ENCODE data around the gene GARNL3. TPM values are rescaled to one million over a fixed set of nuclear protein-coding genes. Genes with fewer than 3 reads are reported as not detected.

Gene GARNL3
- polyA plus RNA-seq, 1 donor from 2014 or later, result 20.0 TPM

DNA sequence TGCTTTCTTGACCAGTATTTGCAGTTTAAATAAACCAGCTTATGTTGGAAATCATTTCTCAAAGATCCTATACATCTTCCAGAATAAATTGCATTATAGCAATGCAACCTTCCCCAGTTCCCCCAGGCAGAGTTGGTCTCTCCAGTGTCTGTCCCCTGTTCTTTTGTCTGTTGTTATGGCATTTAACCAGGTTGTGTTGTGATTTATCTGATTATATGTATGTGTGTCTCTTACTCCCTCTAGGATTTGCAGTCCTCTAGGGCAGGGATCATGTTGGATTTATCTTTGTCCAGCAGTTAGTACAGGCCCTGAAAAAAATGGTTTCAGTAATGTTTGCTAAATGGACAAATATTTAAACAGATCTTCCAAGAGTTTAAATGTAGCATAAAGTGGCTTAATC is 17.3 kb downstream of the GARNL3 start:
- H3K79me2 ChIP-seq (replicated peaks; ENCODE audit: insufficient read depth, low read length), result peaks cover 4% of the 10 kb centered on the region
- no peak overlapping the region for H3K27ac ChIP-seq (ENCODE audit: low read length)
- H4K20me1 ChIP-seq (ENCODE audit: insufficient read depth), result no peaks in the 10 kb centered on the region
- no peak for TF ChIP-seq EZH2 (IDR thresholded peaks at IDR 0.05; ENCODE audit: borderline replicate concordance, insufficient read depth, low read length, poor library complexity, severe bottlenecking)
- no peak for TF ChIP-seq POLR2AphosphoS5 (IDR thresholded peaks at IDR 0.05)
- TF ChIP-seq MXI1 (conservative IDR thresholded peaks at IDR 0.05; ENCODE audit: poor library complexity, severe bottlenecking), result no peak
- TF ChIP-seq, protein P1, sequence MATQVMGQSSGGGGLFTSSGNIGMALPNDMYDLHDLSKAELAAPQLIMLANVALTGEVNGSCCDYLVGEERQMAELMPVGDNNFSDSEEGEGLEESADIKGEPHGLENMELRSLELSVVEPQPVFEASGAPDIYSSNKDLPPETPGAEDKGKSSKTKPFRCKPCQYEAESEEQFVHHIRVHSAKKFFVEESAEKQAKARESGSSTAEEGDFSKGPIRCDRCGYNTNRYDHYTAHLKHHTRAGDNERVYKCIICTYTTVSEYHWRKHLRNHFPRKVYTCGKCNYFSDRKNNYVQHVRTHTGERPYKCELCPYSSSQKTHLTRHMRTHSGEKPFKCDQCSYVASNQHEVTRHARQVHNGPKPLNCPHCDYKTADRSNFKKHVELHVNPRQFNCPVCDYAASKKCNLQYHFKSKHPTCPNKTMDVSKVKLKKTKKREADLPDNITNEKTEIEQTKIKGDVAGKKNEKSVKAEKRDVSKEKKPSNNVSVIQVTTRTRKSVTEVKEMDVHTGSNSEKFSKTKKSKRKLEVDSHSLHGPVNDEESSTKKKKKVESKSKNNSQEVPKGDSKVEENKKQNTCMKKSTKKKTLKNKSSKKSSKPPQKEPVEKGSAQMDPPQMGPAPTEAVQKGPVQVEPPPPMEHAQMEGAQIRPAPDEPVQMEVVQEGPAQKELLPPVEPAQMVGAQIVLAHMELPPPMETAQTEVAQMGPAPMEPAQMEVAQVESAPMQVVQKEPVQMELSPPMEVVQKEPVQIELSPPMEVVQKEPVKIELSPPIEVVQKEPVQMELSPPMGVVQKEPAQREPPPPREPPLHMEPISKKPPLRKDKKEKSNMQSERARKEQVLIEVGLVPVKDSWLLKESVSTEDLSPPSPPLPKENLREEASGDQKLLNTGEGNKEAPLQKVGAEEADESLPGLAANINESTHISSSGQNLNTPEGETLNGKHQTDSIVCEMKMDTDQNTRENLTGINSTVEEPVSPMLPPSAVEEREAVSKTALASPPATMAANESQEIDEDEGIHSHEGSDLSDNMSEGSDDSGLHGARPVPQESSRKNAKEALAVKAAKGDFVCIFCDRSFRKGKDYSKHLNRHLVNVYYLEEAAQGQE (IDR thresholded peaks at IDR 0.05; ENCODE audit: borderline replicate concordance), result no peak
- no peak for TF ChIP-seq RAD21 (conservative IDR thresholded peaks at IDR 0.05)
- TF ChIP-seq SMC3 (conservative IDR thresholded peaks at IDR 0.05; ENCODE audit: poor library complexity), result no peak
- H3K27me3 ChIP-seq (ENCODE audit: insufficient read depth, low read depth, low read length), result no peaks in the 10 kb centered on the region
- no peaks in the 10 kb centered on the region for H3K36me3 ChIP-seq (ENCODE audit: insufficient read depth, low read length)
- H2AFZ ChIP-seq (ENCODE audit: low read depth, low read length), result no peak overlapping the region
- no peaks in the 10 kb centered on the region for H3K9me2 ChIP-seq (ENCODE audit: insufficient read depth, low read length)
- H3K4me2 ChIP-seq (ENCODE audit: low read length), result no peak overlapping the region
- H3F3A ChIP-seq (ENCODE audit: insufficient read depth, low read length, poor library complexity, severe bottlenecking), result no peaks in the 10 kb centered on the region
- no peak overlapping the region for H3K4me3 ChIP-seq (ENCODE audit: low read length)
- no peak overlapping the region for H3K9ac ChIP-seq (ENCODE audit: low read length)
- peaks cover 4% of the 10 kb centered on the region for H3K9me3 ChIP-seq (ENCODE audit: low read length)

DNA sequence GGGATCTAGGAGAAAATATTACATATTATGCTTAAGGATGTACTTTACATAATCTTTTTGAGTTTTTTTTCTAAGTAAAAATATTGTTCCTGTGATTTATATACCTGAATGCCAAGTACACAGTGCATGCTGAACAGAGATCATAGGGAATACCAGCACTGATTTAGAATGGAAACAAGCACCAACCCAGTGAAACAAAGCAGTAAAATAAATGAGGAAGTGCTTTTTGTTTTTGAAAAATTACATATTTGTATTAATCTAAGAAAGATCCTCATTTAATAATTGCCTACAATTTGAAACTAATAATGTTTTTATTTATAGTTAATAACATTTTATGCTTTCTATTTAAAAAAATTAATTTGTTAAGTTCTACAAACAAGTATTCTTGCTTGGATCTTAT is 18.0 kb downstream of the GARNL3 start:
- Histone ChIP-seq H4K20me1 (ENCODE audit: insufficient read depth) (no peaks in the 10 kb centered on the region), H3K9ac (ENCODE audit: low read length) (no peak overlapping the region), H3K79me2 (replicated peaks; ENCODE audit: insufficient read depth, low read length) (peaks cover 4% of the 10 kb centered on the region), H2AFZ (ENCODE audit: low read depth, low read length) (no peak overlapping the region), H3K27ac (ENCODE audit: low read length) (no peak overlapping the region), H3K4me3 (ENCODE audit: low read length) (no peak overlapping the region), H3K4me2 (ENCODE audit: low read length) (no peak overlapping the region), H3K36me3 (ENCODE audit: insufficient read depth, low read length) (no peaks in the 10 kb centered on the region), H3K27me3 (ENCODE audit: insufficient read depth, low read depth, low read length) (no peaks in the 10 kb centered on the region), H3F3A (ENCODE audit: insufficient read depth, low read length, poor library complexity, severe bottlenecking) (no peaks in the 10 kb centered on the region), H3K9me2 (ENCODE audit: insufficient read depth, low read length) (no peaks in the 10 kb centered on the region), H3K9me3 (ENCODE audit: low read length) (peaks cover 4% of the 10 kb centered on the region)
- TF ChIP-seq SMC3 (conservative IDR thresholded peaks at IDR 0.05; ENCODE audit: poor library complexity), result no peak
- no peak for TF ChIP-seq MXI1 (conservative IDR thresholded peaks at IDR 0.05; ENCODE audit: poor library complexity, severe bottlenecking)

DNA sequence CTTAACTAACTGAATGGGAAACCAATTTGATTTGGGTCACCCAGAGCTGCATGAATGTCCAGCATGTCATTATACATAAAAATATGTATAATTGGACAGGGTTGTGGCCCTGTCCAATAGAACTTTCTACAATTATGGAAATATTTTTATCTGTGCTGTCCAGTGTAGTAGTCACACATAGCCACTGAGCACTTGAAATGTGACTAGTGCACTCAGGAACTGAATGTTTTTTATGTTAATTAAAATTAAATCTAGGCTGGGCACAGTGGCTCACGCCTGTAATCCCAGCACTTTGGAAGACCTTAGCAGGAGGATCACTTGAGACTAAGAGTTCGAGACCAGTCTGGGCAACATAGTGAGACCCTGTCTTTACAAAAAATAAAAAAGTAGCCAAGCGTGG is 18.6 kb downstream of the GARNL3 start:
- H3K36me3 ChIP-seq (ENCODE audit: insufficient read depth, low read length), result no peaks in the 10 kb centered on the region
- H3F3A ChIP-seq (ENCODE audit: insufficient read depth, low read length, poor library complexity, severe bottlenecking), result no peaks in the 10 kb centered on the region
- no peak overlapping the region for H2AFZ ChIP-seq (ENCODE audit: low read depth, low read length)
- no peak overlapping the region for H3K4me3 ChIP-seq (ENCODE audit: low read length)
- no peaks in the 10 kb centered on the region for H4K20me1 ChIP-seq (ENCODE audit: insufficient read depth)
- no peaks in the 10 kb centered on the region for H3K27me3 ChIP-seq (ENCODE audit: insufficient read depth, low read depth, low read length)
- no peak overlapping the region for H3K9ac ChIP-seq (ENCODE audit: low read length)
- peaks cover 4% of the 10 kb centered on the region for H3K9me3 ChIP-seq (ENCODE audit: low read length)
- TF ChIP-seq EZH2 (IDR thresholded peaks at IDR 0.05; ENCODE audit: borderline replicate concordance, insufficient read depth, low read length, poor library complexity, severe bottlenecking), result no peak
- TF ChIP-seq, protein P2, sequence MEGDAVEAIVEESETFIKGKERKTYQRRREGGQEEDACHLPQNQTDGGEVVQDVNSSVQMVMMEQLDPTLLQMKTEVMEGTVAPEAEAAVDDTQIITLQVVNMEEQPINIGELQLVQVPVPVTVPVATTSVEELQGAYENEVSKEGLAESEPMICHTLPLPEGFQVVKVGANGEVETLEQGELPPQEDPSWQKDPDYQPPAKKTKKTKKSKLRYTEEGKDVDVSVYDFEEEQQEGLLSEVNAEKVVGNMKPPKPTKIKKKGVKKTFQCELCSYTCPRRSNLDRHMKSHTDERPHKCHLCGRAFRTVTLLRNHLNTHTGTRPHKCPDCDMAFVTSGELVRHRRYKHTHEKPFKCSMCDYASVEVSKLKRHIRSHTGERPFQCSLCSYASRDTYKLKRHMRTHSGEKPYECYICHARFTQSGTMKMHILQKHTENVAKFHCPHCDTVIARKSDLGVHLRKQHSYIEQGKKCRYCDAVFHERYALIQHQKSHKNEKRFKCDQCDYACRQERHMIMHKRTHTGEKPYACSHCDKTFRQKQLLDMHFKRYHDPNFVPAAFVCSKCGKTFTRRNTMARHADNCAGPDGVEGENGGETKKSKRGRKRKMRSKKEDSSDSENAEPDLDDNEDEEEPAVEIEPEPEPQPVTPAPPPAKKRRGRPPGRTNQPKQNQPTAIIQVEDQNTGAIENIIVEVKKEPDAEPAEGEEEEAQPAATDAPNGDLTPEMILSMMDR (IDR thresholded peaks at IDR 0.05; ENCODE audit: poor library complexity, severe bottlenecking), result no peak
- TF ChIP-seq SMC3 (conservative IDR thresholded peaks at IDR 0.05; ENCODE audit: poor library complexity), result no peak
- no peak for TF ChIP-seq TAF1 (IDR thresholded peaks at IDR 0.05; ENCODE audit: low read depth)
- TF ChIP-seq, protein P1 (IDR thresholded peaks at IDR 0.05; ENCODE audit: borderline replicate concordance), result no peak
- TF ChIP-seq EP300 (conservative IDR thresholded peaks at IDR 0.05; ENCODE audit: poor library complexity, severe bottlenecking), result no peak
- TF ChIP-seq MXI1 (conservative IDR thresholded peaks at IDR 0.05; ENCODE audit: poor library complexity, severe bottlenecking), result no peak
- no peak for TF ChIP-seq RAD21 (conservative IDR thresholded peaks at IDR 0.05)
- TF ChIP-seq POLR2AphosphoS5 (IDR thresholded peaks at IDR 0.05), result no peak
- H3K4me2 ChIP-seq (ENCODE audit: low read length), result no peak overlapping the region
- H3K9me2 ChIP-seq (ENCODE audit: insufficient read depth, low read length), result no peaks in the 10 kb centered on the region
- peaks cover 4% of the 10 kb centered on the region for H3K79me2 ChIP-seq (replicated peaks; ENCODE audit: insufficient read depth, low read length)
- H3K27ac ChIP-seq (ENCODE audit: low read length), result no peak overlapping the region

Data from neural cell (in vitro differentiated cells).